Vagina (tissue), 2 donors: ENCODE measurements around the gene TMEM14A. TPM values are rescaled to one million over a fixed set of nuclear protein-coding genes. Genes with fewer than 3 reads are reported as not detected.

Experiments used
- DNase-seq, 2 donors: peaks; one replicate each; pipeline ENCODE4 v3.0.0-alpha.2; 2017; ENCODE audit errors: extremely low spot score in 2 of 2
- H3K27ac ChIP-seq: fragments of 200-600 bp; sonication (generic); one replicate; pipeline ENCODE4 v1.5.1; 2019
- H3K27me3 ChIP-seq: fragments of 200-600 bp; sonication (generic); one replicate; pipeline ENCODE4 v1.5.1; 2019
- H3K36me3 ChIP-seq, 2 donors: fragments of 200-600 bp; sonication (generic); one replicate each; pipeline ENCODE4 v1.5.1; 2017 to 2019
- H3K4me1 ChIP-seq: fragments of 200-600 bp; sonication (generic); one replicate; pipeline ENCODE4 v1.5.1; 2019
- H3K4me3 ChIP-seq, 2 donors: fragments of 200-600 bp; sonication (generic); 1 replicate in 1 of 2; 2 replicates in 1 of 2; pipeline ENCODE4 v1.5.1; 2016 to 2019
- H3K9me3 ChIP-seq: fragments of 200-600 bp; sonication (generic); one replicate; pipeline ENCODE4 v1.5.1; 2019
- CTCF ChIP-seq, 3 experiments: fragments of 450-650 bp in 2 of 3; fragments of 200-600 bp in 1 of 3; sonication (generic) in 1 of 3; IDR thresholded peaks; one replicate each; pipeline ENCODE4 v1.5.1; 2017 to 2019; ENCODE audit warnings: antibody characterized with exemption in 3 of 3, mild to moderate bottlenecking in 2 of 3, moderate library complexity in 2 of 3
- POLR2A ChIP-seq, 2 donors: fragments of 450-650 bp; IDR thresholded peaks; one replicate each; pipeline ENCODE4 v1.6.1; 2017; ENCODE audit warnings: antibody characterized with exemption in 2 of 2, mild to moderate bottlenecking in 2 of 2, moderate library complexity in 2 of 2
- POLR2AphosphoS5 ChIP-seq, 2 donors: sonication (generic); formaldehyde crosslinking; IDR thresholded peaks; one replicate each; pipeline ENCODE4 v1.9.0; 2017; ENCODE audit warnings: antibody characterized with exemption in 2 of 2, mild to moderate bottlenecking in 2 of 2, low read depth in 1 of 2; ENCODE audit not compliant: insufficient read depth in 1 of 2
- intact Hi-C: fragments of 100-400 bp; cut with DNase I; formaldehyde crosslinking; loops from one replicate; pipeline ENCODE4 v1.15.1; 2023
- total RNA-seq: library from RNA; depleted of rRNA; stranded (reverse); fragments of >200 nt; gene quantifications from one replicate; pipeline ENCODE4 v1.2.3, GENCODE V29; 2016

The TMEM14A gene
- total RNA-seq, 1 donor from 2014 or later, result 16.9 TPM

GRCh38 chr6:52635049-52635577, 35.8 kb upstream of the TMEM14A start:
- Histone ChIP-seq H3K27ac (no peak overlapping the region), H3K4me3 (no peak overlapping the region), H3K27me3 (no peaks in the 10 kb centered on the region), H3K4me1 (no peaks in the 10 kb centered on the region), H3K9me3 (no peaks in the 10 kb centered on the region), H3K36me3 (no peaks in the 10 kb centered on the region)
- no peak for TF ChIP-seq POLR2A (IDR thresholded peaks at IDR 0.05)
- no peak for TF ChIP-seq POLR2AphosphoS5 (IDR thresholded peaks at IDR 0.05; ENCODE audit: insufficient read depth in 1 of 2, low read depth in 1 of 2)
- TF ChIP-seq CTCF (IDR thresholded peaks at IDR 0.05), result no peak
- no peak for DNase-seq
- intact Hi-C loops, result no loop called here

GRCh38 chr6:52636830-52637229, 34.1 kb upstream of the TMEM14A start:
- DNase-seq, result no peak
- intact Hi-C loops, result no loop called here
- Histone ChIP-seq H3K27me3 (no peaks in the 10 kb centered on the region), H3K9me3 (no peaks in the 10 kb centered on the region), H3K4me1 (no peaks in the 10 kb centered on the region), H3K27ac (no peak overlapping the region), H3K4me3 (no peak overlapping the region), H3K36me3 (no peaks in the 10 kb centered on the region)
- TF ChIP-seq POLR2AphosphoS5 (IDR thresholded peaks at IDR 0.05; ENCODE audit: insufficient read depth in 1 of 2, low read depth in 1 of 2), result no peak
- TF ChIP-seq POLR2A (IDR thresholded peaks at IDR 0.05), result no peak
- no peak for TF ChIP-seq CTCF (IDR thresholded peaks at IDR 0.05)

GRCh38 chr6:52639493-52639892, 31.4 kb upstream of the TMEM14A start:
- TF ChIP-seq POLR2A (IDR thresholded peaks at IDR 0.05), result no peak
- no peak for DNase-seq
- intact Hi-C loops, result no loop called here
- Histone ChIP-seq H3K4me3 (no peak overlapping the region), H3K9me3 (no peaks in the 10 kb centered on the region), H3K36me3 (no peaks in the 10 kb centered on the region), H3K27ac (no peak overlapping the region), H3K27me3 (no peaks in the 10 kb centered on the region), H3K4me1 (no peaks in the 10 kb centered on the region)

GRCh38 chr6:52640170-52640569, 30.7 kb upstream of the TMEM14A start:
- Histone ChIP-seq H3K36me3 (no peaks in the 10 kb centered on the region), H3K27ac (no peak overlapping the region), H3K4me3 (no peak overlapping the region), H3K27me3 (no peaks in the 10 kb centered on the region), H3K9me3 (no peaks in the 10 kb centered on the region), H3K4me1 (no peaks in the 10 kb centered on the region)
- TF ChIP-seq POLR2AphosphoS5 (IDR thresholded peaks at IDR 0.05; ENCODE audit: insufficient read depth in 1 of 2, low read depth in 1 of 2), result no peak
- no peak for TF ChIP-seq POLR2A (IDR thresholded peaks at IDR 0.05)
- no peak for TF ChIP-seq CTCF (IDR thresholded peaks at IDR 0.05)
- DNase-seq, result no peak
- intact Hi-C loops, result no loop called here

GRCh38 chr6:52640916-52641315, 30.0 kb upstream of the TMEM14A start:
- intact Hi-C loops, result no loop called here
- H3K4me3 ChIP-seq, result no peak overlapping the region
- TF ChIP-seq POLR2A (IDR thresholded peaks at IDR 0.05) (no peak), CTCF (IDR thresholded peaks at IDR 0.05) (no peak), POLR2AphosphoS5 (IDR thresholded peaks at IDR 0.05; ENCODE audit: insufficient read depth in 1 of 2, low read depth in 1 of 2) (no peak)
- no peaks in the 10 kb centered on the region for H3K9me3 ChIP-seq
- no peak for DNase-seq
- H3K36me3 ChIP-seq, result no peaks in the 10 kb centered on the region
- no peaks in the 10 kb centered on the region for H3K4me1 ChIP-seq
- H3K27me3 ChIP-seq, result no peaks in the 10 kb centered on the region
- no peak overlapping the region for H3K27ac ChIP-seq
